ENCODE measurements around the gene SLC10A2.
"Not testable (repeated sequence)": the region's sequence is repeated elsewhere in the genome, so short reads cannot be mapped to it uniquely, and the experiment has no call there.

Gene SLC10A2, protein sequence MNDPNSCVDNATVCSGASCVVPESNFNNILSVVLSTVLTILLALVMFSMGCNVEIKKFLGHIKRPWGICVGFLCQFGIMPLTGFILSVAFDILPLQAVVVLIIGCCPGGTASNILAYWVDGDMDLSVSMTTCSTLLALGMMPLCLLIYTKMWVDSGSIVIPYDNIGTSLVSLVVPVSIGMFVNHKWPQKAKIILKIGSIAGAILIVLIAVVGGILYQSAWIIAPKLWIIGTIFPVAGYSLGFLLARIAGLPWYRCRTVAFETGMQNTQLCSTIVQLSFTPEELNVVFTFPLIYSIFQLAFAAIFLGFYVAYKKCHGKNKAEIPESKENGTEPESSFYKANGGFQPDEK

DNA sequence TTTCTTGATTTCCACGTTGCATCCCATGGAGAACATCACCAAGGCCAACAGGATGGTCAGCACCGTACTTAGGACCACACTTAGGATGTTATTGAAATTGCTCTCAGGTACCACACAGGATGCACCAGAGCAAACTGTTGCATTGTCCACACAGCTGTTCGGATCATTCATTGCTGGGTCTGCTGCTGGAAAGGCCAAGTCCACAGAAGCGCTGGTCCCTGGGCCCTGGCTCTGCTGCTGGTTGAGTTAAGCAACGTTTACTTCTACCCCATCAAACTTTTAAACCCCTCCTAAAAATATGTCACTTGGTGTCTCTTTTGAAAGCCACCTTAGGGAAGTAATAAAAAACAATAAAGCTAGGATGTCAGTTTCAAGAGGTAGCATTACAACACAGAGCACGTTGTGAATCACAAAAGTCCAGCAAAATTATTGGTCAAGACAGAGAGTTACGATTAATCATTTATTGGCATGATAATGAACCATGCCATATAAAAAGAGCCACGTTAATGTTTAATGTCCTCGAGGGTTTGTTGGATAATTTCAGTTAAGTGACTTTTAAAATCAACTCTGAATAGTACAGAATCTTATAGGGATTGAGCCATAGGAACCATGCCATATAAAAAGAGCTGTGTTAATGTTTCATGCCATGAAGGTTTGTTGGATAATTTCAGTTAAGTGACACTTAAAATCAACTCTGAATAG lies at the start of gene SLC10A2:
SLC10A2 (minus strand) TSS at position 339 of the 702 bp plus-strand sequence; CDS start at position 171, 168 bp downstream.
- DNase-seq = no peak

DNA sequence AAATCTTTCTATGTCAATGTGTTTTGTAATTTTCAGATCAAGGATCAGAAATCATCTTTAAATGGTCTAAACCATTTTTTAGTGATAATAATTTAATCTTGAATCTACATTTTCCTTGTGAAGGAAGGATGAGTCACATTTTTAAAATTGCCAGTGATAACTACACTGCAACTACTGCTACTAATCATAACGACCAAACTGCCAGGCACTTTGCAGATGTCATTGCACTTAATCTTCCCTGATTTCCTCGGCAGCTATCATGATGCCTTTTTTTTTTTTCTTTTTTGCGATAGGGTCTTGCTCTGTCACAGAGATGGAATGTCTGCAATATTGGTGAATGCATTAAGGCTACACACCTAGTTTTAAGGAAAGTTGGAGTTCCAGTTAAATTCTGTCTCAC lies 41.4 kb upstream of the SLC10A2 start:
- no peak for DNase-seq

DNA sequence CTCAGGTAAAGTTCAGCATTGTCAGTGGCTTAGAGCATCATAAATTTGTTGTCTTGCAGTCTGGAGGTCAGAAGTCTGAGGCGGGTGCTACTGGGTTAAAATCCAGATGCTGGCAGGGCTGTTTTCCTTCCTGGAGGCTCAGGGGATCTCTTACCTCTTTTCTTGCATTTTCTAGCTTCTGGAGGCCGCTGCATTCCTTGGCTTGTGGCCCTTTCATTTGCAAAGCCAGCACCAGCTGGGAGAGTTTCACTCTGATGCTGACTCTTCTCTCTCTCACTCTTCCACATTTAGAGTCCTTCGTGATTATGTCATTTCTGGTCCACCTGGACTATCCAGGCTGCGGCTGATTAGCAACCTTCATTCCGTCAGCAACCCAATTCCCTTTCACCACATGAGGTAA lies 38.1 kb upstream of the SLC10A2 start:
- no peak for DNase-seq

DNA sequence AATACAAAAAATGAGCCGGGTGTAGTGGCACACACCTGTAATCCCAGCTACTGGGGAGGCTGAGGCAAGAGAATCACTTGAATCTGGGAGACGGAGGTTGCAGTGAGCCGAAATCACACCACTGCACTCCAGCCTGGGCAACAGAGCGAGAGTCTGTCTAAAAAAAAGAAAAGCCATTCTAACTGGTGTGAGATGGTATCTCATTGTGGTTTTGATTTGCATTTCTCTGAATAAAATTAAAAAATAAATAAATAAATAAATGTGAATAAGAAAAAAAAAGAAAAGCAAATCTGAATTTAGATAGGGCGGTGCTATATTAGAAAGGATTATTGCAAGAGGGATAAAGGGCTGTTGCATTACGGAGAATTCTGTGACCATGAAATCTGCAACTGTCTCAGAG lies 37.2 kb upstream of the SLC10A2 start:
- not testable (repeated sequence) for DNase-seq

DNA sequence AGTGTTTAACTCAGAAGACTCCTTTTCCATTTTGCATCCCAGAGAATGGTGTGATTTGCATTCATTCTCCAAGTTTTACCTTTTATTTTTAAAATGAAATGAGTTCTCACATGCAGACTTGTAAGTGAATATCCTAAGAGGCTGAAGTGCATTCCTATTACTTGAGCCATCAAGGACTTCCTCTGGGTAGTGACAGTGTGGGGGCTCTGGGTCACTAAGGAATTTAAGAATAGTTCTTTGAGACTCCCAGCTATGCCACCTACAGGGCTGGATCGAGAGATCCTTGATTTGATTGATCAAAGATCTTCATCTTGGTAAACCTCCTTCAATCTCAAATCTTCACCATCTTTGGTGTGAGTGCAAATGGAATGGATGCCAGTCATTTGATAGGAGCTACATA lies 36.3 kb upstream of the SLC10A2 start:
- DNase-seq = no peak

DNA sequence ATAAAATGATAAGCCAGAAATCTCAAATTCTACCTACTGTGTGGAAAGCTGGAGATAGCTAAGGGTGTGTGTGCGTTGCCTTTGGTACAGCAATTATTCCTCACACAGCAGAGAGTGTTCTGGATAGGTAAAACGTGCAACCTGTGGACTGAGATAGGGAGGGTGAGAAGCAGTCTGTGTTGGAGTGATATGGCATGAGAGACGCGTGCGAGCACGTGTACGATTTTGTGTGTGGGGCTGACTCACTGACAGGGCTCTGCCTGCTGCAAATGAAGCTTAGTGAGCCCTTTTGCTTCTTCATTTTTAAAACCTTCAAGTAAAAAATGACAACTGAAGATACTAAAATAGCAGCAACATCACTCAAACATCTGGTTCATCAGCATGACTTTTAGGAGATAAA lies 35.7 kb upstream of the SLC10A2 start:
- DNase-seq = no peak

DNA sequence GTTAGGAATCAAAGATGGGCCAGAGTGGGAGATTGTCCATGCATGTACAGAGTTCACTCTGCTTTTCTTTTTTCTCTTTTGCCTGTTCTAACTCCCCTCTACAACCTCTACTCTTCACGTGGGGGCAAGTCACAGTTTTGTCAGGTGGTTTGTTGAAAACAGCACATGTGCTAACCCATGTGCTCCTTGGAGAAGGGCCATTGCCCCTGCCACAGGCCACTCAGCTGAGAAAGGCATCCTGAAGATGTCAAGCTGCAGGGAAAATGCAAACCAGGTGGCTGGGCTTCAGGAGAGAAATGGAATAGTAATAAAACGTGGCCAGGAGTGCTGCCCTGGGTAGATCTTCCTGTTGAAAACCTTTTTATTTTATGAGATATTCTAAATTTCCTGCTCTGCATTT lies 35.3 kb upstream of the SLC10A2 start:
- no peak for DNase-seq

DNA sequence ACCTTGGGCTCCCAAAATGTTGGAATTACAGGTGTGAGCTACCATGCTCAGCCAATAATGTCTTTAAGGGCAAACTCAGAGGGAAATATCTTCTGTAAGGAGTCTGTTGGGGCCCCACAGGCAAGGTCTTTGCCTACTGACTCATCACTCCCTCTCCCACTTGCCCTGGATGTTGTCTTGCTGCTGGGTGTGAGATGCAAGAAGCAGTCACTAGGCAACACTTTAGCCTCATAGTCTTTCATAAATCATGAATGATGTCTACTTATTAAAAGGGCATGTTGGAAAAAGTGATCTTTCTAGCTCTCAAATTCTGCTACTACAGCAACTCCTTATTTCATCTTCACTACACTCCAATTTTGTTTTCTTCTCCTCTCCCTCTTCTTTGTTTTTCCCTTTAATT lies 34.6 kb upstream of the SLC10A2 start:
- no peak for DNase-seq

DNA sequence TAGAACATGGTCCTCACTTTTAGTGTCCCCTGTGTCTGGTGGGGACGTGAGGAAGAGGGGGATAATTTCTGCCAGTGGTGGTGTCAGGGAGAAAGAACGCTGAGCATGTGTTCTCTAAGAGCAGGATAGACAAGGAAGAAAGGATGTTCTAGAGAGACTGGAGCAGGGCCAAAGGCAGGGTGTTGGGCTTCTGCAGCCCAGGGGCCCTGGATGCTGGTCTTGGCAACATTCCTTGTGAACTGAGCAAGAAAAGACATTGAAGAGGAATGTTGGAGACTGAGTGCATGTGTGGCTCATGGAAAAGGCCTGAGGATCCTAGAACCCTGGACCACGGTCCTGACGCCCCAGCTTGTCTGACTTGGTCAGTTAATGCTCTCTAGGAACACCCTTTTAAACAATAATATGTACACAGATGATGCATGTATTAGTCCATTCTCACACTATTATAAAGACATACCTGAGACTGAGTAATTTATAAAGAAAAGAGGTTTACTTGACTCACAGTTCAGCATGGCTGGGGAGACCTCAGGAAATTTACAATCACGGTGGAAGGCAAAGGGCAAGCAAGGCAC lies 33.6 kb upstream of the SLC10A2 start:
- DNase-seq = no peak

DNA sequence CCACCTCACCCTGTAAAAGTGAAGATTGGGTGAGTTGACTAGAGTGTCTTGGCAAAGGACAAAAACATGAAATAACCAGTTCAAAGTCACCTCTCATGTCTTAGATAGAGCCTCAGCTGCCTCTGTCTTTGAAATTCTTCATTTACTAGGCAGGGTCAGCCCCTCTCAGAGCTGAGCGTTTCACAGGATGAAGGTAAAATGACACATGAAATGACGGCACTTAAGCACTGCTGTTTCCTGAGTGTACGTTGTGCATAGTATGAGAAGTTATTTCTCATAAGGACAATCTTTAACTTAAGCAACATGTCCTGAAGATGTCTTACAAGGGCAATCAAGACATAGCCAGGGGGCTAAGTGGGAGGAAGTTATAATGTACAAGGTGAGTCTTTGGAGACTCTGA lies 32.3 kb upstream of the SLC10A2 start:
- DNase-seq = no peak

DNA sequence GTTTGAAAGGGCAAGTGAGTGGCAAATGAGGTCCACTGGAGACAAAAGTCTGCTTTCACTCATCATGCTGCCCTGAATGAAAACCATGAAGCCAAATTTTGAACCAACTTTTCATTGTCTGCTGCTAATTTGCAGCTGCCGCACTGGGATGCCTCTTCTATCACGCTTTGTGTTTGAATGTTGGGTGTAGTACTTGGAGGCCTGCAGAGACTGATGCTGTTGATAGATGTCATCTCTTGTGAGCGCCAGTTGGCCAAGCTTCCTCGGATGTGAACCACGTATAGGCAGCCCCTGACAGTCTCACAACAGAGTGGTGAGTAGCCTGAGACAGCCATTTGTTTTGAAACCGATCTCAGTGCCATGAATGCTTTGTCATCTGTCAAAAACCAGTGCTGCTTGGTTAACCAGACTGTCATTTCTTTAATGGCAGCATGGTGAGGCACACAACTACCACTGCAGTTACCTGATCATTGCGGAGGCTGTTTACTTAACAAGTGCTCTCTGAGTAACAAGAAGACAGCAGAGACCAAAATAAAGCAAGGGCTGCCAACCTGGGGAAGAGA lies 31.2 kb upstream of the SLC10A2 start:
- DNase-seq = no peak

DNA sequence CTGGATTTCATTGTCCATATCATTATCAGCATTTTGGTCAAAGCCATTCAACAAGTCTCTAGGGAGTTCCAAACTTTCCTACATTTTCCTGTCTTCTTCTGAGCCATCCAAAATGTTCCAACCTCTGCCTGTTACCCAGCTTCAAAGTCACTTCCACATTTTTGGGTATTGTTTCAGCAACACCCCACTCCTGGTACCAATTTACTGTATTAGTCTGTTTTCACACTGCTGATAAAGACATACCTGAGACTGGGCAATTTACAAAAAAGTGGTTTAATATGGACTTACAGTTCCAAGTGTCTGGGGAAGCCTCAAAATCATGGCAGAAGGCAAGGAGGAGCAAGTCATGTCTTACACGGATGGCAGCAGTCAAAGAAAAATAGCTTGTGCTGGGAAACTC lies 27.4 kb upstream of the SLC10A2 start:
- DNase-seq = not testable (repeated sequence)

DNA sequence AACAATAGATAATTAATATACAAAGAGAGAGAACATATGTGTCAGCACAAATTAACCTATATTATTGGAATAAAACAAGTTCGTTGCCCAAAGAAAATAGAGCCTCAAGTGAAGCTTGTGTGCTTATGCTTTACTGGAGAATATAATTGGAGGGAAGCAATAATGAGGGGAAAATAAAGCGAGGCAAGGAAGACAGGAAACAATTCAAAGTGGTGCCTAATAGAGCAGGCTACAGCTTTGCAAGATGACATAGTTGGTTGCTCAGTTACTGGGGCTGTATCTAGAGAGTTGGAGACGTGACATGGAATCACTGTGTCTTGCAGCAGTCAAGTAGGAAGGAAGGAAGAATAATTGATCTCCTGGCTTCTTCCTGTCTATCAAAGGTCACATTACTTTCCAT lies 21.1 kb upstream of the SLC10A2 start:
- DNase-seq = no peak

DNA sequence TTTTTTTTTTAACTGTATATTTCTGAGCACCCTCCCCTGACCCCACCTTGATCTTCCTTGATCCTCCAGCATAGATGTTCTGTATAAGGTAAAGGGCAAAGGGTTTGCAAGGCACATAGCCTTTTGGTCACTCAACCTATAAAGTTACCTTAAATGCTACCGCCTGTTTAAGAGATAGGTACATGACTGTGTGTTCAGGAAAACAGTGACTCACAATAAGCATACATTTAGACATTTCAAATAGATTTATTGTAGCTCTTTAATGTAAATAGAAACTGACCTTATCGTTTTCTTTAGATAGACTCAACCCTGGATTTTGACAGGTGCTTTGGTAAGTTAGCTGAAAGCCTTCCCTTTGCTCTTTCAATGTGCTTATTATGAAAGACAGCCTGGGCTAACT lies 15.2 kb upstream of the SLC10A2 start:
- DNase-seq = no peak

DNA sequence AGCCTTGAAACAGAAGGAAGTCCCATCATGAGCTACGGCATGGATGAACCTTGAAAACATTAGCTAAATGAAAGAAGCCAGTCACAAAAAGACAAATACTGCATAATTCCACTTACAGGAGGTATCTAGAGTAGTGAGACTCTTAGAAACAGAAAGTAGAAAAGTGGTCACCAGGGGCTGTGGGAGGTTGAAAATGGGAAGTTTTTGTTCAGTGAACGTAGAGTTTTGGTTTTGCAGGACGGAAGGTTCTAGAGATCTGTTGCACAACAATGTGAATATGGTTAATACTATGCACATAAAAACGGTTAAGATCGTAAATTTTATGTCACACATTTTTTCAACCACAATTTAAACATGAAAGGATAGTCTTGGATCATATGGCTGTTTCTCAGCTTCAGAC lies 11.9 kb upstream of the SLC10A2 start:
- DNase-seq = no peak

DNA sequence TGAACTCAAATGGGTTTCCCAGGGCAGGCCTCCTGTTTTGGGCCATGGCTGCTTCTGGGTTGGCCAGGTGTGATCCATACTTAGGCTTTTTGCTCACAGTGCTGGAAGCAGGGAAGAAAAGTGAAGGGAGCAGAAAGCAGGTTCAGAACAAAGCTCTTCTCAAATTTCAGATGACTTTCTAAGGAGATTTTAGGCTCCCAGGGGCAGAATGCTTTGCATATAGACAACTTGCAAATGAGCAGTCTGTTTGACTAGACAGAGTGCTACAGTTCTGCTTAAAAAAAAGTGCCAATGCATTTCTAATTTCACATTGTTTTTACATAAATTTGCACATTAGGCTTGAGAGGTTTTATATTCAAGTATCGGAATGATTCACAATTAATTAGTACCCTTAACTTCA lies 2.6 kb upstream of the SLC10A2 start:
- no peak for DNase-seq

DNA sequence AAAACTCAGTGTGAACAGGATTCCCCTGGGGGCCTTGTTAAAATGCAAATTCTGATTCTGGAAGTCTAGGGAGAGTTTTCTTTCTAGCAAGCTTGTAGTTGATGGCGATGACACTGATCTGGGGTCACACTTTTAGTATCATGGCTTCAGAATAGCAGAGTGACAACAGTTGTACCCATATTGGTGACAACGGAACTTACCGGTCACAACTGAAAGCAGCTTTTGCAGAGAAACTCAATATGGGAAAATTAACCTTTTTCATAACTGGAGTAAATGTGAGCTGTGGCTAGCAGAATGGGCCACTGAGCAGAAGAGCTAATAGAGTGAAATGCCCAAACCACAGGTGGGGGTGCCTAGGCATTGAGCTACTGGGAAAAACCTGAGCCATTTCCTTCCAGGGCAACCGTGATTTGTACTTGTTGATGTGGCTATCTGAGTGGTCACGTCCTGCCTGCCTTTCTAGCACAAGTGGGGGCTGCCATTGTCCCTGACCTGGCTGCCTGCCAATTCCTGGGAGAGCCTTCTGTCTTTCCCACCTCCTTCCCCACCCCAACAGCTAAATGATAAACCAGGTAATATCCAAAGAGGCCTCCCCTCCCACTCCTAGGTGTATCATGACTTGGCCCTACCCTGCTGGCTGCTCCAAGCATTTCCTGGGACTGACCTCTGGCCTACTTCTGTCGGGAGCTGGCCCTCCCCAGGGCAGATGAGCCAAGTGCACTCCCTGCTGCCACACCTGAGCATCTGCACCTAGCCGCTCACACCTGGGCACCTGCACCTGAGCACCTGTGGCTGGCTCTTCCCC lies 1.7 kb upstream of the SLC10A2 start:
- no peak for DNase-seq

DNA sequence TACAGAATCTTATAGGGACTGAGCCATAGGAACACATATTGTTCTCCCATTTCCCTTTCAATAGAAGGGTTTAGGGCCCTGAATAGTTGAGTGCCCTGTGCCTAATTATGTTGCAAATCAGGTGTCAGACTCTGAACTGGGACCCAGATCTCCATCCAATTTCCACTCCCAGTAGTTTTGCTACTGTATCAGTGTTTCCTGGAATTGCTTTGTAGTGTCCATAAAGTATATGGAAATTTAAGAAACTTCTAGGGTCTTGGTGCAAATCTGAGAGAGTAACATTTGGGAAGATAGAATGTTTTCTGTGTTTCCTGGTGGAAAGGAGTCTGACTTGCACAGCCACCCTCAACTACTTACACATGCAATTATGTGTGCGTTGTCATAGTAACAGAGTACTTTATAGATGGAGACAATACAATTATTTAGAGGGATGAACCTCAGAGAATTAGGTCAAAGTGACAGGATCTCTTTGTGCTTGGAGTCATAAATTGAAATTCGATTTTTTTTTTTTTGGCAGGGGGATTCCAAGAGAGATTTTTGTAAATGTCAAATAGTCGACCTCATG lies 646 bp upstream of the SLC10A2 start:
- no peak for DNase-seq

DNA sequence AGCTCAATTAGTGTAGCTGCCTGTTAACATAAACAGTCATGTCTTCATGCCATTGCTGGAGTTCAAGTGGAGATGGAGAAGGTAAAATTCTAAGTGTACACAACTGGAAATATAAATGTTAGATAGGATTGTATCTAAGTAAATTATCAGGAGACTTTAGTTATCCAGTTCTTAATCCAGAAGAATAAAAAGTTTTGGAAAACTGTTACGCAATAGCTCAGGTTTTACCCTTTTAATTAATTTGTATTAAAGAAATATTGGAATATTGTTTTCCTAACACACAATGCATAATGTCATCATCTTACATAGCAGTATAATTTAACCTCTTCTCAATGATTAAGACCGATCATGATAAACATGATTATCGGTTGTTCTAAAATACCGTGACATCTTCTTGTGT lies 2.8 kb downstream of the SLC10A2 start:
- DNase-seq = no peak

DNA sequence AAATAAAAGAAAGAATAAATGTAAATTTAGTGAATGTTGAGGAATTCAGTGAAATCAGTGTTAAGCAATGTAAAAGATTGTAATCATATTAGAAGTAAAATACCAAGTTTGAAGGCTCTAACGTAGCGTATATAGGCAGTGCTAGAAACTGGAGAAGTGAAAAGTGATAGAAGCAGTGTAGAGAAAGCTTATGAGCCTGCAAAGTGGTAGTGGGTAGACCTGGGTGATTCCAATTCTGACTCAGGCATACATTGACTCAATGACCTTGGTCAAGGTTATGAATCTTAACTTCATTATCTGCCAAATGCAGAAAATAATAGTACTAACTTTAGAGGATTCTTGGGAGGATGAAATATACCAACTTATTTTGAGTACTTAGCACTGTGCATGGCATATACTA lies 4.1 kb downstream of the SLC10A2 start:
- DNase-seq = no peak

DNA sequence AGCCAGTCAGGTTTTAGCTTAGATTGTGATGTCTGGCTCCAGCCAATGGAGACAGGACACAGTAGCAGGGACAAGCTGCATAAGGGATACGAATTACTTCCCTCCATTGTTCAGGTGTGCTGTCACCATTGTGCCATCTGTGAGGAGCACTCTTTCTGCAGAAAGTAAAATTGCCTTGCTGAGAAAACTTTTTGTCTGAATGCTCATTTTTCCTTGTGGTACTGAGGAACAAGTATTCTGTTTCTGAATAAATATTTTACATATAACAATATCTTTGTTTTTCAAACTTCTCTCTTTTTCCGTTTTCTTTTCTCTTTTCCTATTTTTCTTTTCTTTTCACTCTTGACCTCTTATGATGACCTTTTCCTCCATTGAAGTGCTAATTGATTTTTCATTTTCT lies 10.2 kb downstream of the SLC10A2 start:
- DNase-seq = no peak

DNA sequence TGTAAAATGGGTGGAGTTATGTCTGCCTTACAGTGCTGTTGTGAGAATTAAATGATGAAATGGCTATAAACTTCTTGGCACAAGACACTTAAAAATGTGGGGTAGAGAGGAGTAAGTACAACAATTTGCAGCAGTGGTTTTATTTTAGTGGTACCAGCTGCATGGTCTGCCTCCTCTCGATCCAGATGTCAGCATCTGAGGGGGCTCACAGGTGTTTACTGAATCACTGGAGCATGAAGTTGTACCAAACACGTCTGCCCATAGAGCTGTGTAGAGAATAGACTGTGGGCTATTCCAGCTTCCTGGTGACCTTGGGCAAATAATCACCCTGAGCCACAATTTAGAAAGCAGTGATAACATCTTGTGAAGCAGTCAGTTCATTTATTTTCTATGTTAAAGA lies 11.1 kb downstream of the SLC10A2 start:
- DNase-seq = no peak

DNA sequence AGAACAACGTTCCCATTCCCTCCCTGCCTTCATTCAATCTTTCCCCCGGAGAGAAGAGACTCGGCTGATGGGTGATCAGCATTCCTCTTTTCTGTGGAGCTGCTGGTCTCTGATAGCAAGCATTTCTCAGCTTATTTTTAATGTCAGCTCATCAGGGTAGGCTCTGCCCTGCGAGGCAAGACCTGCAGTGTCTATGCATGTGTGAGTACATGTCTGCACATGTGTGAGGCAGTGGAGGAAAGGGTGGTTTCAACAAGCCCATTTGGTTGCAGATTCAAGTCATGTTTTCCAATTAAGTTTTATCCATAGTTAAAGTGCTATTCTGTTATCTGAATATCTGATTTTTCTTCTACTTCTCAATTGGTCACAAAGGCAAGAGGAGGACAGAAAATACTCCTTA lies 19.5 kb downstream of the SLC10A2 start:
- no peak for DNase-seq

All from activated CD4-positive, alpha-beta T cell treated with anti-CD3 and anti-CD28 coated beads, Interleukin-2, amount 50 U/mL, for 16 hours (primary cell).